ENCODE data around the gene PLD1.
A peak's percentile ranks its signal among the peaks of the same experiment; 100 is the strongest.

PLD1 gene

DNA sequence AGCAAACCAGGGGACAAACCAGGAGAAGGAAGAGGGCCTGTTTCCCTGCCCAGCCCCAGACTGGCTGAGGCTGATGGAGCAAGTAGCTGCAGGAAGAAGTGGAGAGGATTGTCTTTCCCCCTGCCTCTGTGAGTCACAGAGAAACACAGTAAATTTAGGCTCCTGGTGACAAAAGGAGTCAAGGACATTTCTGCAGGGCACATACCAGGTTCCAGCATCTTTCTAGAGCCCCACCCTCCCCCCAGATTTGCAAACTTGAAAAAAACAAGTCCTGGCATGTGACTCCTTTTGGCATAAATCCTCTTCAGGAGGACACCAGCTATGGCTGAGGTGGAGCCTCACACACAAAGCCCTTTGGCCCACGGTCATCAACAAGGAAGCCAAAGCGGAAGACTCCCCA is 17.8 kb downstream of the PLD1 start:
- no peak for DNase-seq (ENCODE audit: low read depth in 2 of 2)

DNA sequence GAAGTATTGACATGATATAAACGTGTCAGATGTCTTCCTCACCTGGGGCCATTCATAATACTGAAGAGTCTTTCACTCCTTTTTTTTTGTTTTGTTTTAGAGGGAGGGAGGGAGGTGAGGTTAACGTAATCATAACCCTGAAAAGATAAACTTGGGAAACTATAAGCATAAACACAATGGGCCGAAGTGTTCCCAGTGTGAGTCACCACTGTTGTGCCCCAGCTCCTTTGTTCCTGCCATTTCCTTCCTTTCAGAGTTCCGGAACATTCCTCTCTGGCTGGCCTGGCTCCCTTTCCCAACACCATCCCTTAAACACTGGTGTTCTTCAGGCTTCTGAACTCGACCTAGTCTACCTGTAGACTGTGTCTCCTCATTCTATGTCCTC is 18.6 kb downstream of the PLD1 start:
- no peak for DNase-seq (ENCODE audit: low read depth in 2 of 2)

DNA sequence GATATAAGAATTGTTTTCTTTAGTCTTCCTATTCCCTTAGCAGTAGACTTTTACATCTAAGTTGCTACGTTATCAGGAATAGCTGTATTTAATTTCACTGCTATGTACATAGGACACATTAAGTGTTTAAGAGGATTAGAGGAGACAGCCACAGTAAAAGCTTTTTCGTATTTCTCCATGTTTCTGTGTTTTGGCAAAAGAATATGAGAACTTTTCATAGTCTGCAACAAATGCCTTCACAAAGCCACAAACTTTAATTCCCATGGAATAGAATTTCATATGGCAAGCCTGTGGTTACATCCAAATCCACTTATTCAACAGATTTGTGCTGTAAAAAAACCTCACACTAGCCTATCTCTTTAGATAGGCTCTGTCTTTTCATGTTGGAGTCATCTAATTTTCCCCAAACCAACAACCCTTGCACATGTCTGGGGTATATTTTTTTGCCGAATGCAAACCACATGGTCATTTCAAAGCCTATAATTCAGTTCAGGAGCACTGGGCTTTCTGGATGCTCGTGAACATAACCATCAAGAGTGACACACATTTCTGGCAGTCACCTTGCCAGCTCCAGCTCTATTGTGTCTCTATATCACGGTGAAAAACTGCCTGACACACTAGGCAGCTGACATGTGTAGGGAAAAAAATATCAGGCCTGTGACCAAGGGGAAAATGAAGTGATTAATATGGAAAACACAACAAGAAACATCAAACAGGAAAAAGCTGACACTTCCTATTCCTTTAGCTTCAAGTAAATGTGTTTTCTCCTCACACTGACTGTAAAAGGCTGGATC is 19.2 kb downstream of the PLD1 start:
- DNase-seq (ENCODE audit: low read depth in 2 of 2) = no peak

DNA sequence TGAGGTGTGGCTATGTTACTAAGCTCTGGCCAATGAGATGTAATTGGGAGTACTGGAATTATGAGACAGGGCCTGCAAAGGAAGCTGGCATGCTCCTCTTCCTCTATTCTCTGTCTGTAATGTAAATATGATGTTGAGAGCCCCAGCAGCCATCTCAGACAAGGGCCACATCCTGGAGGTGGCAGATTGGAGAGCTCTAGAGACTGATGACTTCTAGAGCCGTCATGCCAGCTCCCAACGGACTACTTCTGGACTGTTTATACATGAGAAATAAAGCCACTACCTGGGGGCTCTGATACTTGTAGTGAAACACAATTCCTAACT is 19.7 kb downstream of the PLD1 start:
- DNase-seq (ENCODE audit: low read depth in 2 of 2) = no peak

DNA sequence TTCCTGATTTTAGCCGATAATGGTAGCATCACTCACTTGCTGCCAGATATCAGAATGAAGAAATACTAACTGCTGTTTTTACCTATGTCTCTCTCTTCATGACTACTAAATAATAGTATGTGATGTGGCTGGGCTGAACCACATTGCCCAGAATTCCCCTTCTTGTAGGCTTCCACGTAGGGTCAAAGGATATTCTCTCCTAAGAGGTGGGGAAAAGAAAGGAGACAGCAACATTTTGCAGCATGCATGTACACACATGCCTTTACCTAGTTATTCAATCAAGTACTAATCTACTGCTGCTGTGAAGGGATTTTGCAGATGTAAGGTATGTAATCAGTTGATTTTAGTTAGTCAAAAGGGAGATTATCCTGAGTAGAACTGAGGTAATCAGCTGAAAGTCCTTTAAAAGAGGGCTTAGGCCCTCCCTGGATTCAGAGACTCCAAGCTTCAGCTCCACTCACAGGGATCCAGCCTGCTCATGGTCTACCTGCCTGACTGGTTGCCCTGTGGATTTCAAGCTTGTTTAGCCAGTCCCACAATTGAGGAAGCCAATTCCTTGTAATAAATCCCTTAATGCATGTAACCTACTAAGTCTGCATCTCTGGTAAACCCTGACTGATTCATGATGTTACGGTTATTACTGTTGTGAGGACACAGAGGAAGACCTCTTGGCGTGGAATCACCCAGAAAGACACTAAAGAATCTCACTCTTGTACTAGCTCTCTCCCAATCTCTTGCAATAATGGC is 20.4 kb downstream of the PLD1 start:
- DNase-seq (ENCODE audit: low read depth in 2 of 2) = no peak

DNA sequence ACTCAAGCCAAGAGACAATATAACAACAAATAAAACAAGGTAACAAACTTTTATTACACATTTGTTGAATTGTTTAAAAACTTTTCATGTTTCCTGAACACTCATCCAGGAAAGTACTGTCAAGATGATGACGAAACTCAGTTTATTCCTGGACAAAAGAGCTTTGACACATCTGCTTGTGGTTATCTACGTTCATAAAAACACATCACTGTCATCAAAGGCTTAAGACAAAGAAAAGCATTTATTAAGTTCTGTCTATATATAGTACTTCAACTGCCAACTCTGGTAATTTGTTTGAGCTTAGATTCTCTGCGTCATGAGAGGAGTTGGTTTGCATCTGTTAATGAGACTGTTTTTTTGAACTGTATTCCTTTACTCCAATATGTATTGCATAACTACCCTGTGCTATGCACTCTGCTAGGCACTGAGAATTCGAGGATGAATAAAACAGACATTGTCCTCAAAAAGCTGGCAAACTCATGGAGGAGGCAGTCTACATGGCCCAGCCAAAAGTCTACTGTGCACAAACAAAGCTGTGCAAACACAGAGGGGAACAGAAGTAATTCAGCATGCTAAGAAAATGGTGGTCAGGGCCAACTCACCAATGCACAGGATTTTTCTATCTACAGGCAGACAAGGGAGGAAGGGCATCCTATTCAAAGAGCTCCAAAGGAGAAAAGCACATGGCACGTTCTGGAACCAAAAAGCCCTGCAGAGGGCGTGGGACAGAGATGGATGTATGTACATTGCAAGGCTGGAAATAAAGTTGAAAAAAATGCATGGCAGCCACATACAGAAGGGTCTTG is 21.5 kb downstream of the PLD1 start:
- no peak for DNase-seq (ENCODE audit: low read depth in 2 of 2)

DNA sequence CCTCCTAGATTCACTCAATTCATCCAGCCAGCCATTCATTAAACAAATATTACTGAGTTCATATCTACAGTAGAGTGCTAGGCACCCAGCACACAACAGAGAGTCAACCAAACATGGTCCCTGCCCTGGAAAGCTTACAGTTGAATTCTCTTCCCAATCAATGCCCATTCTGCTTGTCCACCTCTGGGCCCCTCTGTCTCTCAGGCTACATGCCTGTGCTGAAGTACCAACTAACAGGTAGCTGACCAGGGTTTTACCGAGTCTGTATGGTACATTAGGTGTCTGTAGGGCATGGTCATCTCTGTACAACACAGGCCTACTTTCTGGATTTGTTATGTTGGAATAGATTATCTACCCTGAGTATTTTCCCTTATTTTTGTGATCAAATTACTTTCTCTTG is 23.3 kb downstream of the PLD1 start:
- no peak for DNase-seq (ENCODE audit: low read depth in 2 of 2)

DNA sequence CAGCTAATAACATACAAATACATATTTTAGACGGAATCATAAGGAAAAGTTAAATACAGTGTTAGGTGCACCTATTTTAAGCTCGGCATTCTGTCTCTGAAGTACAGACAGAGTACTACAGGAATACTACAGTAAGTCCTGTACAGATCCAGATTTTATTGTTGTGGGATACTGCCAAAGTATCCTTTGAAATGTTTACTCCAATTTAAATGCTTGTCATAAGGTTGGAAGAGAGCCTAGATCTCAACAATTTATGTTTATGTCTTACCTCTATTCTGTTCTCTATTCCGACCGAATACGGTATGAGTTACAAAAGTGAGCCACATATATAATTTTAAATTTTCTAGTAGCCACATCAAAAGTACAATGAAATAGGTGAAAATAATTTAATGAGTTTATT is 25.3 kb downstream of the PLD1 start:
- no peak for DNase-seq (ENCODE audit: low read depth in 2 of 2)

DNA sequence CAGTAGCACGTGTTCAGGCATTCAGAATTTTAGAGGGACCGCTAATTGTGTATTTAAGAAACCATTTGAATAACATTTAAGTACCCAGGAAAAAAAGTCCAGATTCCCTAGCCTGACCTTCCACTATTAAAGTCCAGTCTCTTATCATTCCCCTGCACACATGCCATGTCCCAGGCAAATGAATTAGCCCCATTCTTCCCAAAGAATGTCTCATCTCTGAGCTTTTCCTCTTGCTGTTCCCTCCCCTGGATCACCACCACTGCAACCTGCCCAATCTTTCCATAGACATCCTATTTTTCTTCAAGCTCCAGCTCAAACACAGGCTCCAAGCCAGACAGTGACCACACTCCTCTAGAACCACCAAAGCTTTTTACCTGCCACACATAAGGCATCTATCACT is 25.9 kb downstream of the PLD1 start:
- DNase-seq (ENCODE audit: low read depth in 2 of 2) = no peak

DNA sequence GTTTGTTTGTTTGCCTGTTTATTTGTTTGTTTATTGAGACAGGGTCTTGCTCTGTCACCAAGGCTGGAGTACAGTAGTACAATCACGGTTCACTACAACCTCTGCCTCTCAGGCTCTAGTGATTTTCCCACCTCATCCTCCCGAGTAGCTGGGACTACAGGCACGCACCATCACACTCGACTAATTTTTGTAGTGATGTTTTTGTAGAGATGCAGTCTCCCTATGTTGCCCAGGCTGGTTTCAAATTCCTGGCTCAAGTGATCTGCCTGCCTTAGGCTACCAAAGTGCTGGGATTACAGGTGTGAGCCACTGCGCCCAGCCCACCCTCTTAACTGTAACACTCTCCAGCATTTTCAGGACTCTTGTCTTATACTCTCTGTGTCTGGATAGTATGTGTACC is 26.7 kb downstream of the PLD1 start:
- no peak for DNase-seq (ENCODE audit: low read depth in 2 of 2)

DNA sequence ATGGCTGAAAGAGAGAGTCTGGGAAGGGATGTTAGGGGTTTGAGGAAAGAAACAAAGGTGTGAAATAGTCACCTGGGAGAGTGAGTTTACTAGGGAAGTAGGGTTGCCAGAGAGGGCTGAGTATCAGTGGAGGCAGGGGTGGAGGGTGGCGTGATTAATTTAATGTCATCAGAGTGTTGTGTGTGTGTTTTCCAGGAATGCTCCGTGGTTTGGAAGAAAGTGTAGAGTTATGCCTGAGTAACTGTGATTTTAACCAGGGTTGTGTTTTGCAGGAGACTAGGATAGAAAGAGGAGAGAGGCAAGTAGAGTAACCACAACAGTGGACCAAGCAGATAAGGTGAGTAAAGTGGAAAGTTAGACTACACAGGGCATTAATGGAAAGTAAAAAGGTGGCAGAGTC is 27.2 kb downstream of the PLD1 start:
- DNase-seq (ENCODE audit: low read depth in 2 of 2) = no peak

DNA sequence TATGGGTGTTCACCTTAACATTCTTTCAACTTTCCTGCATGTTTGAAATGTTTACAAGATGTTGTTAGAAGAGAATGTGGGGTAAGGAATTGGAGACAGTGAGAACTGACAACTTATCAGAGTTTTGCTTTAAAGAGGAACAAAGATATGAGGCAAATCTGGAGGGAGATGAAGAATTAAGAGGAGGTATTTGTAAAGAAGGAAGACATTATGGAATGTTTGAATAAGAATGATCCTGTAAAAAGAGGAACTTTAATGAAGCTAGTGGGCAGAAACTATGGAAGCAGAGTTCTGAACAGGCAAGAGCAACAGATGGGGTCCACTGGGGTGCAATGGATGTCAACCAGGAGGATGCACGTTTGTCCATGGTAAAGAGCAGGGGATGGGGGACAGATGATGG is 27.7 kb downstream of the PLD1 start:
- DNase-seq (ENCODE audit: low read depth in 2 of 2) = no peak

DNA sequence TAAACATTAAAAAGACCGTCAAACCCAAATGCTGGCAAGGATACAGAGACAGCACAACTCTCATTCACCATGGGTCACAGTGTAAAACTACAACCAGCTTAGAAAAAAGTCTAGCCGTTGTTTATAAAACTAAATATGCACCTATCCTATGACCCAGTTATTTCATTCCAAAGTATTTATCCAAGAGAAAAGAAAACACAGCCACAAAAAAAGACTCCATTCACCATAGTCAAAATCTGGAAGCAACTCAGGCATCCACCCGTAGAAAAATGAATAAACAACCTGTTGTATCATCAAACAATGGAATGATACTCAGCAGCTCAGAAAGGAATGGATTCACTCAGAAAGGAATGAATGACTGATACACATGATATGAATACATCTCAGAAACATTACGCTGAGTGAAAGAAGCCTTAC is 28.6 kb downstream of the PLD1 start:
- DNase-seq (ENCODE audit: low read depth in 2 of 2) = no peak

DNA sequence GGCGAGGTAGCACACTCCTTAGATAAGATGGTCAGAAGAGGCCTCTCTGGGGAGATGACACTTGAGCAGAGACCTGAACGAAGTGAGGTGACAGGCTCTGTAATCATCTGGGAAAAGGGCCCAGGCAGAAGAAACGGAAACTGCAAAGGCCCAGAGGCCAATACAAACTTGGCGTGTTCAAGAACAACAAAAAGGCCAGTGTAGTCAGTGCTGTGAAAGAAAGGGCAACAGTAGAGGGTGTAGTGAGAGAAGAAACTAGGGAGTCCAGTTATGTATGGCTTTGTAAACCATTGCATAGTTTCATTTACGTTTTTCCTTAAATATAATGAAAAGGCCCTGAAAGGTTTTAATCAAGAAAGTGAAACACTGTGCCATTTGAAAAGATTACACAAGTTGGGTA is 31.8 kb downstream of the PLD1 start:
- DNase-seq (ENCODE audit: low read depth in 2 of 2) = no peak

DNA sequence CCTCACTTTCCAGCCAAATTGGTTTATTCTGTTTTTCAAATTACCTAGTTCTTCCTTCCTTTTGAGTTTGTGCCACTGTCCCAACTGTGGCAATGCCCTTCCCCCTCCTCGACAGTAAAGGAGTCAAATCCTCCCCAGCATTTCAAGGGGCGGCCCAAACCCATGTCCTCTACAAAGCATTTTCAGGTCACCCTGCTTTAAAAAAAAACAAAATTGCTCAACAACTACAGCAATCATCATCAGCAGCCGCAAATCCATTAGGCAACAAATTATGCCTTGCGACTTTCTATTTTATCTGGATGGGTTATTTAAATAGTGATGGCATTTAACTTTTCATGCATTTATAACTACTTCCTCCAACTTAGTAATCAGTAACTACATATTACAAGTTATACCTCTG is 32.7 kb downstream of the PLD1 start:
- no peak for DNase-seq (ENCODE audit: low read depth in 2 of 2)

DNA sequence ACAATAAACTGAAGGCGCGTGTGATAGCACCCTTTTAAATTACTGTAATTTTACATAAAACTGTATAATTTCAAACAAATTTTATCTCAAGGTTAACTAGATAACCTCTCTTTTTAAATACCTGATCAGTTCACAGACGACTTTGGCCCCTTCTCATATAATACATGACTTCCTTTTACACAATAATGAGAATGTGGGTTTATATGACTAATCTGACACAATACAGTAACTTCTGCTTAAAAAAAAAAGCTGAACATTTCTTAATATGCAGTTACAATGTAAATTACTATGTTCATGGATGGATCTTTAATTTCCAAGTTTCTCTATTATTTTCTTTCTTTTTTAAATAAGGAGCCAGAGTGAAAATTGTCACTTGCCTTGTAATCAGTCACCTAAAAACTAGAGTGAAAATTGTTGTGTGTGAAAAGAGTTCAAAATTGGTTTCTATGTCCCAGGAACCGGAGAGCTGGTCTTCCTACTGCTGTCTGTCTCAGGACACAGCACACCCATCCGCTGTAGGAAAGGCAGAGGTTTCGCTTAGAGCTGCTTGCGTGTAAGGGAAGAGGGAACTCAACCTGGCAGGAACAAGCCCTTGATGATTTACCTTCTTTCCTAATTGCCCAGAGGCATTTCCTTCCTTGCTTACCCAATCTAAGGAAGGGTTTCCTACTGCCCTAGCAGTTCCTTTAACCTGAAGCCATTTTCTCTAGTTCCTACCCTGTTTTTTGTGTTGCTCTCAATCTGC is 33.3 kb downstream of the PLD1 start:
- no peak for DNase-seq (ENCODE audit: low read depth in 2 of 2)

DNA sequence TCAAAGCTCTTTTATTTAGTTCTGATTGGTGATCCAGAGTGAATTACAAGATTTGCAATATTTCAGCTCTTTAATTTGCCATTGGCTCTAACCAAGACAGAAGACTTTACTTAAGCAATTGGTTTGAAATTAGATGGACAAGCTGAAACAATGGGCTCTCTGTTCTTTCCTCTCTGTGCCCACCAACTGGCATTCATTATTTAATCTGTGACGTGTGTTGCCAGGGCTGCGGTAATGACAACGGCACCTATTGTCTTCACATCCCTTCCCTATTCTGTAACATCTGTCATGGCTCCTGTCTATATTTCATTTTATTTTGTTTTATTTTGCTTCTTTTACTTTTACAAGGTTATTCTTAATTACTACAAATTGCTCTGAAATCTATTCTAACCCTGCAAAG is 33.9 kb downstream of the PLD1 start:
- no peak for DNase-seq (ENCODE audit: low read depth in 2 of 2)

DNA sequence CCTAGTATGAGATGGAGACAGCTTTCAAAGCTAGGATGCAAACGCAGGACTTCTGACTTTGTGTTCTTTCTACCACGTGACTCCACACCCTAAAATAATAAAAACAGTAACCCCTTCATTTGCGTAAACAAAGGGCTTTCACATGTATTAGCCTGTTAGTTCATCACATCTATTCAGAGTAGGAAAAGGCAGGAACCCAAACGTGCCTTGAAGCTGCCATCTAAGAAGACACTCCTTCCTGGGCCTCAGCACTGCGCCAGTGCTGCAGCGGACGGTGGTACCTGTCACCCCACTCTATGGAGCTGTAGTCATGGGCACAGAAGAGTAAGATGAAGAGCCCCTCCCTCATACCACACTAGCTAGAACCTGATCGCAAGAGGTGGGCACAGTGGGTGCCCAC is 34.3 kb downstream of the PLD1 start:
- no peak for DNase-seq (ENCODE audit: low read depth in 2 of 2)

DNA sequence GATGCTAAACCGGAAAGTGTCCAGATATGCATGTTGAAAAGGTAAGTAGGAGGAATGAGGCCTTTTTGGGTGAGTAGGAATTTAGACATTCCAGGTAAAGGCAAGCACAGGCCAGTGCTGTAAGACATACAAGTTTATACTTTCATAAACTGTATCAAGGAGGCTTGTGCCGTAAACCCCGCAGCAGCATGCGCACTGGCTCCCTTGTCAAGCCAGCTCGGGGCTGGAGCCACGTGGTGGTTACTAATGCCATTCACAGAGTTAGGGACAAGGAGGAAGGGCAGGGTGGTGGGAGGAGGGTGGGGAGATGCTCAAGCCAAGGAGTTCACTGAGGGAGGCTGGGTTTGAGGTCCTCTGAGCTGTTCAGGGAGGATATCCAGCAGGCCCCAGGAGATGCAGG is 35.8 kb downstream of the PLD1 start:
- DNase-seq (ENCODE audit: low read depth in 2 of 2) = no peak

DNA sequence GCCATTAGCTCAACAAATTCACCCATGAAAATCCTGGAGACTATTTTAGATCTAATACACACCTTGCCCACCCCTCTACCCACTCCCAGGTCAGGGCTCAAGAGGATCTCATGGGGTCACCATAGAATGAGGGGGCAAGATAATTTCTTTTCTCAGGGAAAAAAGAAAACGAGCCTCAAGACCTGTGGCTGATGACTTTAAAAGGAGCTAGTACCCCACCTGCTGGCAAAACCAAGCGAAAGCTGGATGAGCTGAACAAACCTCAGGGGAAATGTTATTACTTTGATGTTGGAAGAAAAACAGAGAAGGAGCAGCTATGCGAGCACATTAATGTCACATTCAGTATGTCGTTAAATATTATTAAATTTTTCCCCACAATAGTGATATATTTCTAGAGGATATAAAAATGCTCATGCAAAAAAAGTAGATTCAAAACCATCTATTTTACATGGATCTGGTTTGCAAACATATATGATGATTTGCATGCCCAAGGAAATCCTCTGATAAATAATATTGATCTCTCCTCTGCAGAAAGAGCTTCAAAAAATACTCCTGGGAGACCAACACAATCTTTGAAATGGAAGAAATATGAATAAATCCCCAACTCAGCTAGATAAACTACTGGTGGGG is 37.7 kb downstream of the PLD1 start:
- DNase-seq (ENCODE audit: low read depth in 2 of 2) = peak in 1 of 2 donors; percentile 3

Data from stimulated activated CD8-positive, alpha-beta memory T cell treated with anti-CD3 and anti-CD28 coated beads, Interleukin-7, amount 100 ng/mL, for 4 hours (primary cell).